HCT116 (cell line): Measurements from ENCODE around the gene ADAMTS15. TPM values are rescaled to one million over a fixed set of nuclear protein-coding genes. Genes with fewer than 3 reads are reported as not detected.

ENCODE experiments used
- ATAC-seq: fragments of 200-7000 bp; cut with Tn5 transposase; 2 replicates; pipeline ENCODE4 v1.9.1; 2020; ENCODE audit warnings: mild to moderate bottlenecking, moderate library complexity
- BruUV-seq: library from RNA; stranded (reverse); fragments of 400-500 nt; replicated peaks from 2 replicates; lab custom pipeline; 2021; lab: Mats Ljungman, UMichigan
- CTCF ChIA-PET: fragments of 300-600 bp; sonication (Branson Sonifier 250); formaldehyde crosslinking; loops from one replicate; lab custom pipeline; 2021; ENCODE audit warnings: antibody characterized with exemption; lab: Charles Lee
- POLR2A ChIA-PET: fragments of 300-600, 350-600 bp; sonication (Branson Sonifier 250); formaldehyde crosslinking; loops from one replicate; lab custom pipeline; 2021; ENCODE audit warnings: antibody characterized with exemption; lab: Charles Lee
- RAD21 ChIA-PET, 2 experiments: fragments of 300-600 bp; sonication (Branson Sonifier 250); formaldehyde crosslinking; loops; one replicate each; lab custom pipeline; 2023; ENCODE audit warnings: low total read pairs in 2 of 2; ENCODE audit not compliant: uncharacterized antibody in 2 of 2, unreplicated experiment in 2 of 2, low non-redundant PET in 1 of 2; lab: Charles Lee
- DNase-seq: peaks from one replicate; pipeline ENCODE4 v3.0.0-alpha.2; 2010; ENCODE audit warnings: low read depth, low spot score
- H2AFZ ChIP-seq: fragments of 200-600 bp; shearing (Covaris generic), sonication (generic); 2 replicates; pipeline ENCODE4 v1.6.1; 2017; ENCODE audit warnings: low read depth, mixed run types, mixed read lengths, antibody characterized with exemption, low read length; ENCODE audit not compliant: poor library complexity, severe bottlenecking
- H3K27ac ChIP-seq: 2 replicates; pipeline ENCODE4 v1.5.1; 2012; ENCODE audit warnings: low read depth, low read length
- H3K27me3 ChIP-seq: fragments of 200-600 bp; sonication (generic); 2 replicates; pipeline ENCODE4 v1.6.1; 2016; ENCODE audit warnings: mixed run types, low read length, mixed read lengths; ENCODE audit not compliant: insufficient read depth
- H3K36me3 ChIP-seq, 2 experiments: fragments of 200-500 bp in 1 of 2; fragments of 200-600 bp in 1 of 2; sonication (Bioruptor generic) in 1 of 2; sonication (generic) in 1 of 2; 2 replicates each; pipeline versions ENCODE4 v1.5.1 to v1.6.1; 2014 to 2016; ENCODE audit warnings: low read length in 2 of 2, inconsistent platforms in 1 of 2, mixed read lengths in 1 of 2, mixed run types in 1 of 2; ENCODE audit not compliant: insufficient read depth in 2 of 2, control insufficient read depth in 1 of 2
- H3K4me1 ChIP-seq, 2 experiments: fragments of 200-600 bp in 1 of 2; sonication (generic) in 1 of 2; 2 replicates each; pipeline versions ENCODE4 v1.5.1 to v1.6.1; 2012 to 2017; ENCODE audit warnings: low read length in 2 of 2, inconsistent platforms in 1 of 2, mild to moderate bottlenecking in 1 of 2, mixed read lengths in 1 of 2, mixed run types in 1 of 2, moderate library complexity in 1 of 2; ENCODE audit not compliant: insufficient read depth in 2 of 2, control insufficient read depth in 1 of 2
- H3K4me2 ChIP-seq: fragments of 200-600 bp; sonication (generic); 2 replicates; pipeline ENCODE4 v1.6.1; 2017; ENCODE audit warnings: mixed run types, low read length, mixed read lengths
- H3K4me3 ChIP-seq, 2 experiments: fragments of 200-600 bp in 1 of 2; sonication (generic) in 1 of 2; replicated peaks in 1 of 2; 2 replicates each; pipeline ENCODE4 v1.5.1; 2011 to 2016; ENCODE audit warnings: low read length in 2 of 2, control low read depth in 1 of 2, low read depth in 1 of 2, mild to moderate bottlenecking in 1 of 2, mixed read lengths in 1 of 2, mixed run types in 1 of 2
- H3K79me2 ChIP-seq: fragments of 200-600 bp; sonication (generic); 2 replicates; pipeline ENCODE4 v1.6.1; 2017; ENCODE audit warnings: mild to moderate bottlenecking, mixed run types, low read length, moderate library complexity, mixed read lengths; ENCODE audit not compliant: insufficient read depth
- H3K9ac ChIP-seq: fragments of 200-600 bp; sonication (generic); 2 replicates; pipeline ENCODE4 v1.6.1; 2016; ENCODE audit warnings: low read length, mixed read lengths
- H3K9me2 ChIP-seq: fragments of 200-600 bp; sonication (generic), shearing (Covaris generic); 2 replicates; pipeline ENCODE4 v1.6.1; 2017; ENCODE audit warnings: mixed run types, mild to moderate bottlenecking, moderate library complexity; ENCODE audit not compliant: insufficient read depth
- H3K9me3 ChIP-seq, 2 experiments: fragments of 200-500 bp in 1 of 2; fragments of 200-600 bp in 1 of 2; sonication (Bioruptor generic) in 1 of 2; sonication (generic) in 1 of 2; 2 replicates each; pipeline ENCODE4 v1.6.1; 2014 to 2017; ENCODE audit warnings: low read length in 2 of 2, mixed read lengths in 2 of 2, inconsistent platforms in 1 of 2, low read depth in 1 of 2, mild to moderate bottlenecking in 1 of 2, mixed run types in 1 of 2, moderate library complexity in 1 of 2; ENCODE audit not compliant: control insufficient read depth in 1 of 2, insufficient read depth in 1 of 2
- H4K20me1 ChIP-seq: fragments of 200-600 bp; sonication (generic), shearing (Covaris generic); 2 replicates; pipeline ENCODE4 v1.6.1; 2017; ENCODE audit warnings: mixed run types, mild to moderate bottlenecking, moderate library complexity; ENCODE audit not compliant: insufficient read depth
- RAD21 ChIP-seq: IDR thresholded peaks from 2 replicates; pipeline ENCODE4 v1.6.1; 2012; ENCODE audit warnings: low read depth, mild to moderate bottlenecking
- SIN3A ChIP-seq: IDR thresholded peaks from 2 replicates; pipeline ENCODE4 v1.6.1; 2012; ENCODE audit warnings: low read depth
- intact Hi-C: fragments of 100-400 bp; cut with micrococcal nuclease; formaldehyde crosslinking; loops from 2 replicates; pipeline ENCODE4 v1.10.0; 2022
- total RNA-seq: library from RNA; stranded (reverse); gene quantifications from one replicate; pipeline ENCODE4 v1.2.1, GENCODE V29; 2021; ENCODE audit not compliant: unreplicated experiment
- TF ChIP-seq, protein P1 (sequence below): IDR thresholded peaks from 2 replicates; pipeline ENCODE4 v1.6.1; 2012; ENCODE audit warnings: low read depth

Gene ADAMTS15
- total RNA-seq, 1 experiment from 2014 or later: 0.44 TPM

- TF ChIP-seq, protein P1, sequence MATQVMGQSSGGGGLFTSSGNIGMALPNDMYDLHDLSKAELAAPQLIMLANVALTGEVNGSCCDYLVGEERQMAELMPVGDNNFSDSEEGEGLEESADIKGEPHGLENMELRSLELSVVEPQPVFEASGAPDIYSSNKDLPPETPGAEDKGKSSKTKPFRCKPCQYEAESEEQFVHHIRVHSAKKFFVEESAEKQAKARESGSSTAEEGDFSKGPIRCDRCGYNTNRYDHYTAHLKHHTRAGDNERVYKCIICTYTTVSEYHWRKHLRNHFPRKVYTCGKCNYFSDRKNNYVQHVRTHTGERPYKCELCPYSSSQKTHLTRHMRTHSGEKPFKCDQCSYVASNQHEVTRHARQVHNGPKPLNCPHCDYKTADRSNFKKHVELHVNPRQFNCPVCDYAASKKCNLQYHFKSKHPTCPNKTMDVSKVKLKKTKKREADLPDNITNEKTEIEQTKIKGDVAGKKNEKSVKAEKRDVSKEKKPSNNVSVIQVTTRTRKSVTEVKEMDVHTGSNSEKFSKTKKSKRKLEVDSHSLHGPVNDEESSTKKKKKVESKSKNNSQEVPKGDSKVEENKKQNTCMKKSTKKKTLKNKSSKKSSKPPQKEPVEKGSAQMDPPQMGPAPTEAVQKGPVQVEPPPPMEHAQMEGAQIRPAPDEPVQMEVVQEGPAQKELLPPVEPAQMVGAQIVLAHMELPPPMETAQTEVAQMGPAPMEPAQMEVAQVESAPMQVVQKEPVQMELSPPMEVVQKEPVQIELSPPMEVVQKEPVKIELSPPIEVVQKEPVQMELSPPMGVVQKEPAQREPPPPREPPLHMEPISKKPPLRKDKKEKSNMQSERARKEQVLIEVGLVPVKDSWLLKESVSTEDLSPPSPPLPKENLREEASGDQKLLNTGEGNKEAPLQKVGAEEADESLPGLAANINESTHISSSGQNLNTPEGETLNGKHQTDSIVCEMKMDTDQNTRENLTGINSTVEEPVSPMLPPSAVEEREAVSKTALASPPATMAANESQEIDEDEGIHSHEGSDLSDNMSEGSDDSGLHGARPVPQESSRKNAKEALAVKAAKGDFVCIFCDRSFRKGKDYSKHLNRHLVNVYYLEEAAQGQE: no peak
- no peak for TF ChIP-seq SIN3A
Measured at GRCh38 chr11:130456286-130456685, 7.8 kb downstream of the ADAMTS15 start (continued).

DNA sequence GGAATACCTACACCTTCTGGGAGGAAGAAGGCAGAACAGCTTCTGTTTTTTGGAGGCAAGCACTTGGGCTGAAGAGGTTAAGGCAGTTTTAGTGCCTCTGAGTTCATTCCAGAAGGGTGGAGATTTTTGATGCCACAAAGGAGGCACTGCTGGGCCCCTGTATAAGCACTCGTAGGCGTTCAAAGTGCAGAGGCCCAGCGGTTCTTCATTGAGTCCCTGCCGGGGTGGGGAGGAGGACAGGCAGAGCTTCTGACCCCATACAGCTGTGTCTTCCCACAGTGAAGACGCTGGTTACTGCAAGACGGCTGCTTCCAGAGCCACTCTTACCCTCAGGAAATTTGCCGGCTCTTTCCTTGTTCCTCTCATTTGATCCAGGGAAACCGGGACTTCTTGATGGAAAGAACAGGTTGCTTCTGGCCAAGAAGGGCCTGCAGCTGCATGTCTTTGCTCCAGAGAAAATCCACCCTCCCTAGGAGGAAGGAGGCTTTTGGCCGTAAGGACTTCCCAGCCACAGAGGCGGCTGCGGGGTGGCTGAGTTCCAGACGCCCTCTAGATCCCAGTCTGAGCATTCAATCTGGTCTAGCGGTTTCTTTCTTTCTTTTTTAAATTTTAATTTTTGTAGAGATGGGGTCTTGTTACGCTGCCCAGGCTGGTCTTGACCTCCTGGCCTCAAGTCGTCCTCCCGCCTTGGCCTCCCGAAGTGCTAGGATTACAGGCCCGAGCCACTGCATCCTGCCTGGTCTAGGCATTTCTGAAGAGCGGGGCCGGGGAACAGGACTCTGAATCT is 9.4 kb downstream of the ADAMTS15 start:
- BruUV-seq: no TSS peak
- ATAC-seq (no peak), DNase-seq (no peak)
- no peak overlapping the region for H2AFZ ChIP-seq
- H3K9ac ChIP-seq: no peak overlapping the region
- H3K4me2 ChIP-seq: no peak overlapping the region
- ChIA-PET CTCF (no interaction called here), POLR2A (no interaction called here), RAD21 (no interaction called here)
- intact Hi-C loops: no loop called here
- no peaks in the 10 kb centered on the region for H3K9me2 ChIP-seq
- no peaks in the 10 kb centered on the region for H3K4me1 ChIP-seq
- H4K20me1 ChIP-seq: no peaks in the 10 kb centered on the region
- no peaks in the 10 kb centered on the region for H3K79me2 ChIP-seq
- H3K36me3 ChIP-seq: no peaks in the 10 kb centered on the region
- TF ChIP-seq RAD21 (no peak), SIN3A (no peak)
- H3K27ac ChIP-seq: no peak overlapping the region
- H3K9me3 ChIP-seq: no peaks in the 10 kb centered on the region
- H3K4me3 ChIP-seq: no peak overlapping the region
- no peaks in the 10 kb centered on the region for H3K27me3 ChIP-seq
